ENCODE data around the gene OR52W1.

OR52W1 gene

GRCh38 chr11:6224421-6224820, 25.4 kb downstream of the OR52W1 start:
- Histone ChIP-seq H3K9me3 (replicated peaks; ENCODE audit: insufficient read depth, low read length) (no peaks in the 10 kb centered on the region), H3K36me3 (replicated peaks; ENCODE audit: insufficient read depth, low read length) (no peaks in the 10 kb centered on the region), H3K4me2 (ENCODE audit: low read depth, low read length) (no peak overlapping the region), H3K27ac (ENCODE audit: low read length) (no peak overlapping the region), H3K4me3 (ENCODE audit: low read length) (no peak overlapping the region), H3K9ac (ENCODE audit: low read length) (no peak overlapping the region), H3K79me2 (ENCODE audit: low read length) (peaks cover 44% of the 10 kb centered on the region), H4K20me1 (ENCODE audit: insufficient read depth, low read length) (no peaks in the 10 kb centered on the region), H3K9me2 (replicated peaks; ENCODE audit: insufficient read depth, low read length) (no peaks in the 10 kb centered on the region), H3F3A (ENCODE audit: insufficient read depth, low read length) (no peaks in the 10 kb centered on the region), H2AFZ (ENCODE audit: low read length) (no peak overlapping the region), H3K4me1 (ENCODE audit: low read length) (no peaks in the 10 kb centered on the region), H3K27me3 (replicated peaks; ENCODE audit: insufficient read depth, low read length) (no peaks in the 10 kb centered on the region)
- no peak for DNase-seq
- TF ChIP-seq CTCF (IDR thresholded peaks at IDR 0.05; ENCODE audit: low read length), result no peak
- TF ChIP-seq EZH2phosphoT487 (IDR thresholded peaks at IDR 0.05; ENCODE audit: low read length), result no peak
- no peak for TF ChIP-seq EZH2 (optimal IDR thresholded peaks at IDR 0.05; ENCODE audit: low read depth, low read length)

- Histone ChIP-seq H3K9ac (ENCODE audit: low read length) (no peak overlapping the region), H3K27ac (ENCODE audit: low read length) (no peak overlapping the region), H3K4me2 (ENCODE audit: low read depth, low read length) (no peak overlapping the region), H4K20me1 (ENCODE audit: insufficient read depth, low read length) (no peaks in the 10 kb centered on the region), H3F3A (ENCODE audit: insufficient read depth, low read length) (no peaks in the 10 kb centered on the region), H2AFZ (ENCODE audit: low read length) (no peak overlapping the region), H3K79me2 (ENCODE audit: low read length) (peaks cover 50% of the 10 kb centered on the region), H3K9me3 (replicated peaks; ENCODE audit: insufficient read depth, low read length) (no peaks in the 10 kb centered on the region), H3K4me3 (ENCODE audit: low read length) (no peak overlapping the region), H3K27me3 (replicated peaks; ENCODE audit: insufficient read depth, low read length) (no peaks in the 10 kb centered on the region), H3K36me3 (replicated peaks; ENCODE audit: insufficient read depth, low read length) (no peaks in the 10 kb centered on the region), H3K9me2 (replicated peaks; ENCODE audit: insufficient read depth, low read length) (no peaks in the 10 kb centered on the region), H3K4me1 (ENCODE audit: low read length) (no peaks in the 10 kb centered on the region)
- no peak for TF ChIP-seq EZH2phosphoT487 (IDR thresholded peaks at IDR 0.05; ENCODE audit: low read length)
- no peak for TF ChIP-seq CTCF (IDR thresholded peaks at IDR 0.05; ENCODE audit: low read length)
- TF ChIP-seq EZH2 (optimal IDR thresholded peaks at IDR 0.05; ENCODE audit: low read depth, low read length), result no peak
- no peak for DNase-seq
Observed at GRCh38 chr11:6225024-6225423, 26.0 kb downstream of the OR52W1 start.

DNA sequence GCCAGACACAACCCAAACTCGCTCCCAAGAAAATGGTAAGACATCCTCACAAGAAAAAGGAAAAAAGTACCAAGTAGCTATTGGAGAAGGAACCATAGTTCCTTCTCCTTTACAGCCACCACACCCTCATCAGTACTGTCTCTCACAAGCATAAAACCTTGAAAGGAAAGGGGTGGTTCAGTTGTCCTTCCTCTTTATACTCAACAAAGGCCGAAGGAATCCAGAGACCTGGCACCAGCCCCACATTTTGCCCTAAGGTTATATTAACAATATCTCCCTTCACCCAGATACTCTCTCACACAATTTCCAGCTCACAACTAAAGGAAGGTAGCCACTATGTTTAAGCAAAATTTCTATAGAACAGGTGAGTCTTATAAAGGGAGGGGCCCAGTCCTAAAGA, 26.9 kb downstream of the OR52W1 start:
- Histone ChIP-seq H3K9me3 (replicated peaks; ENCODE audit: insufficient read depth, low read length) (no peaks in the 10 kb centered on the region), H4K20me1 (ENCODE audit: insufficient read depth, low read length) (no peaks in the 10 kb centered on the region), H3K4me1 (ENCODE audit: low read length) (no peaks in the 10 kb centered on the region), H2AFZ (ENCODE audit: low read length) (no peak overlapping the region), H3K79me2 (ENCODE audit: low read length) (peaks cover 59% of the 10 kb centered on the region), H3K4me2 (ENCODE audit: low read depth, low read length) (no peak overlapping the region), H3K4me3 (ENCODE audit: low read length) (no peak overlapping the region), H3F3A (ENCODE audit: insufficient read depth, low read length) (no peaks in the 10 kb centered on the region), H3K9ac (ENCODE audit: low read length) (no peak overlapping the region), H3K36me3 (replicated peaks; ENCODE audit: insufficient read depth, low read length) (no peaks in the 10 kb centered on the region), H3K27me3 (replicated peaks; ENCODE audit: insufficient read depth, low read length) (no peaks in the 10 kb centered on the region), H3K27ac (ENCODE audit: low read length) (no peak overlapping the region), H3K9me2 (replicated peaks; ENCODE audit: insufficient read depth, low read length) (no peaks in the 10 kb centered on the region)
- no peak for DNase-seq
- TF ChIP-seq EZH2 (optimal IDR thresholded peaks at IDR 0.05; ENCODE audit: low read depth, low read length) (no peak), CTCF (IDR thresholded peaks at IDR 0.05; ENCODE audit: low read length) (no peak), EZH2phosphoT487 (IDR thresholded peaks at IDR 0.05; ENCODE audit: low read length) (no peak)

Measured in MM.1S (cell line).